HG03097 (cell line): ENCODE measurements around the gene SBF2.
"Not testable (repeated sequence)": the region's sequence is repeated elsewhere in the genome, so short reads cannot be mapped to it uniquely, and the experiment has no call there.

Experiments used
- ATAC-seq: cut with Tn5 transposase; IDR thresholded peaks from one replicate; pipeline ENCODE4 v1.9.1; 2021; ENCODE audit not compliant: unreplicated experiment, low FRiP score

The SBF2 gene

GRCh38 chr11:9974375-9974774, 319.6 kb downstream of the SBF2 start:
- ATAC-seq, result no peak

GRCh38 chr11:9973921-9974320, 320.1 kb downstream of the SBF2 start:
- ATAC-seq, result no peak

GRCh38 chr11:9972989-9973388, 321.0 kb downstream of the SBF2 start:
- no peak for ATAC-seq

- no peak for ATAC-seq
These were observed 322.1 kb downstream of the SBF2 start for GRCh38 chr11:9971894-9972293.

GRCh38 chr11:9969068-9969467, 325.0 kb downstream of the SBF2 start:
- no peak for ATAC-seq

- no peak for ATAC-seq
These were observed 331.3 kb downstream of the SBF2 start for GRCh38 chr11:9962722-9963121.

- no peak for ATAC-seq
These were observed 336.9 kb downstream of the SBF2 start for GRCh38 chr11:9957072-9957471.

GRCh38 chr11:9956483-9956882, 337.5 kb downstream of the SBF2 start:
- ATAC-seq, result no peak

- no peak for ATAC-seq
These were observed 338.6 kb downstream of the SBF2 start for GRCh38 chr11:9955391-9955790.

GRCh38 chr11:9953994-9954626, 339.9 kb downstream of the SBF2 start:
- no peak for ATAC-seq

- ATAC-seq, result no peak
These were observed 341.4 kb downstream of the SBF2 start for GRCh38 chr11:9952511-9953196.

GRCh38 chr11:9951807-9952206, 342.2 kb downstream of the SBF2 start:
- ATAC-seq, result no peak

GRCh38 chr11:9950462-9950861, 343.6 kb downstream of the SBF2 start:
- no peak for ATAC-seq

GRCh38 chr11:9947231-9947864, 346.7 kb downstream of the SBF2 start:
- no peak for ATAC-seq

GRCh38 chr11:9945680-9946079, 348.3 kb downstream of the SBF2 start:
- ATAC-seq, result not testable (repeated sequence)

- no peak for ATAC-seq
These were observed 350.5 kb downstream of the SBF2 start for GRCh38 chr11:9943386-9944110.

- ATAC-seq, result no peak
These were observed 352.0 kb downstream of the SBF2 start for GRCh38 chr11:9941991-9942390.

GRCh38 chr11:9939150-9939549, 354.9 kb downstream of the SBF2 start:
- not testable (repeated sequence) for ATAC-seq

- no peak for ATAC-seq
These were observed 357.3 kb downstream of the SBF2 start for GRCh38 chr11:9936754-9937153.

- ATAC-seq, result not testable (repeated sequence)
These were observed 361.2 kb downstream of the SBF2 start for GRCh38 chr11:9932843-9933242.
